Colon (tissue), 2 donors: Measurements from ENCODE around the gene RTBDN.
"Not testable (repeated sequence)": the region's sequence is repeated elsewhere in the genome, so short reads cannot be mapped to it uniquely, and the experiment has no call there.

Source experiments
- FAIRE-seq: peaks from 2 replicates; lab custom pipeline; 2012; peaks lifted over from hg19 to GRCh38; lab: Jason Lieb, UNC
- donor health status: control.
- donor health status: control.

RTBDN gene

DNA sequence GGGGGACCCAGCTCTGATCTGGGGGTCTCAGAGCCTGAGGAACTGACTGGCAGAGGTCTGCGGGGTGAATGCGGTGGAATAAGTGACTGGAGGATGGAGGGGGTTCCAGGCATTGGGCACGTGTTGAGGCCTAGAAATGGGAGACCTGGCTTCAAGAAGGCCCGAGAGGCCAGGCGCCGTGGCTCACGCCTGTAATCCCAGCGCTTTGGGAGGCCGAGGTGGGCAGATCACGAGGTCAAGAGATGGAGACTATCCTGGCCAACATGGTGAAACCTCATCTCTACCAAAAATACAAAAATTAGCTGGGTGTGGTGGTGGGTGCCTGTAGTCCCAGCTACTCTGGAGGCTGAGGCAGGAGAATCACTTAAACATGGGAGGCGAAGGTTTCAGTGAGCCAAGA lies 16.6 kb downstream of the RTBDN start:
- not testable (repeated sequence) for FAIRE-seq

DNA sequence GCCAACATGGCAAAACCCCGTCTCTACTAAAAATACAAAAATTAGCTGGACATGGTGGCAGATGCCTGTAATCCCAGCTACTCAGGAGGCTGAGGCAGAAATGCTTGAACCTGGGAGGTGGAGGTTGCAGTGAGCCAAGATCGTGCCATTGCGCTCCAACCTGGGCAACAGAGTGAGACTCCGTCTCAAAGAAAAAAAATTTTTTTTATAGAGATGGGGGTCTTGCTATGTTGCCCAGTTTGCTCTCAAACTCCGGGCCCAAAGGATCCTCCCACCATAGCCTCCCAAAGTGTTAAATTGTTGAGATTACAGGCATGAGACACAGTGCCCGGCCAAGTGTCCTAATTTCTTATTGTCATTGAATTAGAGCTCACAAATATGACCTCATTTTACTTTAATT lies 17.2 kb downstream of the RTBDN start:
- FAIRE-seq: not testable (repeated sequence)

GRCh38 chr19:12815088-12815487 lies 19.3 kb downstream of the RTBDN start:
- FAIRE-seq: no peak

DNA sequence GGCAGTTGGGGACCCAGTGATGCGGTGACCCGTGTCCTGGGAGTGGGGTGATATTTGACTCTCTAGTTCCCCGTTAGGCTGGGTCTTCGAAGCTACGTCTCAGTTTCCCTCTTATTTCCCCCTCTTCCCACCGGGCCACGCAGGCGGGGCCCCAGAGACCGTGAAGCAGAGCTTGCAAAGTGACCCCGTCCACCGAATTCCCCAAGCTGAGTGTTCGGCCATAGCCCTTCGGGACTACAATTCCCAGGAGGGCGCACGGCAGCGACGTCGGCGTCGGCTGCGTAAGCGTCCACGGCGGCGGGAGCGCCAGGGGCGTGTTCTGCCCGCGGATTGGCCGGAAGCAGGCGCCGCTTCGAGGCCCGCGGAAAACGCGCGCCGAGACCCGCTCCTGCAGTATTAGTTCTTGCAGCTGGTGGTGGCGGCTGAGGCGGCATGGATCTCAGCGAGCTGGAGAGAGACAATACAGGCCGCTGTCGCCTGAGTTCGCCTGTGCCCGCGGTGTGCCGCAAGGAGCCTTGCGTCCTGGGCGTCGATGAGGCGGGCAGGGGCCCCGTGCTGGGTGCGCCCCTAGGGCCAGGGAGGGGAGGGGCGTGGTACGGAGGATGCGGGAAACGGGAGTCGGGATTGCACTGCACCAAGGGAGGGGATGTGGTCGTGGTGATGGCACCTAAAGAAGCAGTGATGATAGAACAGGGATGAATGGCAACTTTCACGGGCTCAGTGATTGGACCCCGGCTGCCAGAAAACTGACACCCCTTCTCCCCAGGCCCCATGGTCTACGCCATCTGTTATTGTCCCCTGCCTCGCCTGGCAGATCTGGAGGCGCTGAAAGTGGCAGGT lies 27.9 kb downstream of the RTBDN start, which contains the start of gene RNASEH2A:
Gene RNASEH2A (plus strand): TSS at position 343 of the 840 bp plus-strand sequence. CDS start 90 bp downstream, at position 433.
- no peak for FAIRE-seq

GRCh38 chr19:12804051-12804450 lies 30.3 kb downstream of the RTBDN start:
- FAIRE-seq: no peak

- no peak for FAIRE-seq
These were observed 31.9 kb downstream of the RTBDN start for GRCh38 chr19:12802267-12803106.

DNA sequence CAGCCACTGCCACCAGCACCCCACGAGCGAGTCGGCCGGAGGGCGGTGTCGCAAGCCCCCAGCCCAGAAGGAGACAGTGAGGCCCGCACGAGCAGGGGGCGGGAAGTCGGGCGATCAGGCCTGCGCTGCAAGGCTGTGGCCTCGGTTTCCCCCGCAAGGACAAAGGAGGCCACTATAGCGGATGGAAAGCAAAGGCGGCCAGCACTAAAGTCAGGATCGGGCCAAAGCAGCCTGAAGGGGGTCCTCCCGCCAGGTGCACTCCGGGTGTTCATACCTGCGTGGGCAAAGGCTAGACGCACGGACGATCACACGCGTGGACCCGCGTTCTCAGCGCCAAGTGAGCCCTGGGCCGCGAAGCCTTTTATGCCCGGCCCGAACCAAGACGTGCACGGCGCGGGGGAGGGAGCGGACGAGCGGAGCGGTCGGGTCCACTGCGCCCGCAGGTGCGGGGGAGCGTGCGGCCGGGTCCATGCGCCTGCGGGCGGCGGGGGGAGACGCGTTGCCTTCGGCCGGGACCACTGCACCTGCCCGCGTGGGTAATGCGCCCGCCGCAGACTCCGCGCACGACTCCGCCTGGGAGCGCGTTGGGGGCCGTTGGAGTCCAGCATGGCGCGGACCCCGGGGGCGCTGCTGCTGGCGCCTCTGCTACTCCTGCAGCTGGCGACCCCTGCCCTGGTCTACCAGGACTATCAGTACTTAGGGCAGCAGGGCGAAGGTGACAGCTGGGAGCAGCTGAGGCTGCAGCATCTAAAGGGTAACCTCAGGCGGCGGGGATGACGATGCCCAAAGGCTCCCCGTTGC lies 32.7 kb downstream of the RTBDN start, which contains the start of the genes PRDX2 and THSD8:
Gene PRDX2 (minus strand): TSS at position 335 of the 801 bp plus-strand sequence. CDS start 539 bp downstream, outside the sequence.
Gene THSD8 (plus strand): TSS at position 604 of the 801 bp plus-strand sequence. CDS start 3 bp downstream, at position 607.
- FAIRE-seq: no peak

- FAIRE-seq: no peak
These were observed 33.4 kb downstream of the RTBDN start for GRCh38 chr19:12800923-12801465.

DNA sequence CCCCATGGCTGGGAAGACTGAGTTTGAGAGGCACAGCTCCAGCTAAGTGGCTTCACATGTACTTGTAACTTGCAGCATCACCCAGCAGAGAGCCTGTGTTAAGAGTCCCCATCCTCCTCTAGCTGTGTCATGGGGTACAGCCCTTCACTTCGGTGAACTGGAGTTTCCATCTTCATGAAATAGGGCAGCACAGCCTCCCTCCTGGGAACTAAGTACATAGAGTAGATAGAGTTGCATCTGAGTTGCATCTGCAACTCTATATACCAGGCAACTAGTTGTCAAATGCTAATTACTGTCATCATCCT lies 34.0 kb downstream of the RTBDN start:
- no peak for FAIRE-seq

- no peak for FAIRE-seq
These were observed 34.5 kb downstream of the RTBDN start for GRCh38 chr19:12799742-12800465.

DNA sequence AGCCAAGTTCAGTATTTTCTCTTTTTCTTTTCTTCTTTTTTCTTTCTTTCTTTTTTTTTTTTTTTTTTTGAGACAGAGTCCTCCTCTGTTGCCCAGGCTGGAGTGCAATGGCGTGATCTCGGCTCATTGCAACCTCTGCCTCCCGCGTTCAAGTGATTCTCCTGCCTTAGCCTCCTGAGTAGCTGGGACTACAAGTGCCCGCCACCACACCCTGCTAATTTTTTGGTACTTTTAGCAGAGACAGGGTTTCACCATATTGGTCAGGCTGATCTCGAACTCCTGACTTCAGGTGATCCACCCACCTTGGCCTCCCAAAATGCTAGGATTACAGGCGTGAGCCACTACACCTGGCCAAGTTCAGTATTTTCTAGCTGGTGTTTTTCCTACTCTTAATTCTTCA lies 36.8 kb downstream of the RTBDN start:
- not testable (repeated sequence) for FAIRE-seq

DNA sequence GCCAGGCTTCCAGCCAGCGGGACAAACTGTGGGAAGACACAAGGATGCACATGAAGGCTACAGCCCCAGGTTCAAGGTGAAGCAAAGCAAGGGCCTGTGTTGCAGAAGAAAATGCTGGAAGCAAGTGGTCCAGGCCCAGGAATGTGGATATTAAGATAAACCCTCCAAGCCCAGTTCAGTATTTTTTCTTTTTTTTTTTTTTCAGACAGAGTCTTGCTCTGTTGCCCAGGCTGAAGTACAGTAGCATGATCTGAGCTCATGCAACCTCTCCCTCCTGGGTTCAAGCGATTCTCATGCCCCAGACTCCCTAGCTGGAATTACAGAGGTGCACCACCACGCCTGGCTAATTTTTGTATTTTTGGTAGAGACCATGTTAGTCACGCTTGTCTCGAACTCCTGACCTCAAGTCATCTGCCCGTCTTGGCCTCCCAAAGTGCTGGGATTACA lies 37.2 kb downstream of the RTBDN start:
- no peak for FAIRE-seq

DNA sequence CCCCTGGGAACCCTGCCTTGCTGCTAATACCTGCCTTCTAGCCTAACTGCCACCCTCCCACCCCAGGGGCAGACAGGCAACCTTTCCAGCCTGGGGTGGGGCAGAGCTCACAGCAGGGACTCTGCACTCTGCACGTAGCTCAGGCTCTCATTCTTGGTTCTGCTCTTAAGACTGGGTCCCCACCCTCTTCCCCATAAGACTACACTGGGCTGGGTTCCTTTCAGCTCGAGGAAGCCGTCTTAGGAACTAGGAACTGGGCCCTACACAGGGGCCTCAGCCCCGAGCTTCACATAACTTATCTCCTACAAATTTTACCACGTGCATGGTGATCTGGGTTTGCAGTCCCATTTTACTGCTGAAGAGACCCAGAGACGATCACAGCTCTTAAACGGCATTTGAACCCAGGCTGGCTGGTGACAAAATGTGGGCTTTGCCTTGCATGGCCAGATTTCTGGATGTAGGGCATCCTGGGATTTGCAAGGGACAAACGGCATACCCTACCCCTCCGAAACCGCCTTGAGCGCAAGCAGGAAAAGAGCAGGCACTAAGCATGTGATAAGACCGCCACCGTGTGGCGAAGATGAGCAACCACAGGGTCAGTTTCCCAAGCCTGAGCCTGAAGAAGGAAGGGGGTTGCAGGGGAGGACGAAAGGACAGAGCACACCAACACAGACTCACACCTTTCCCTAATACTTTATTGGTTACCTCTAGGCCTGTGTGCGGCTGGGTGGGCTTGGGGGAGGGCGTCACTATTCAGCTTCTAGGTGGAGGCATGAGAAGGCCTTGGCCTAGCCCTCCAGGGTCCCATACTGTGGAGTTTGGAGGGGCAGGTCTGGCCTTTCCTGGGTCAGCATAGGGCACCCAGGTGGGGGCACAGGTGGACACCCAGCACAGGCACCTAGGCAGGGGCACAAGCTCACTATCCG lies 38.0 kb downstream of the RTBDN start:
- no peak for FAIRE-seq

GRCh38 chr19:12794971-12795381 lies 39.4 kb downstream of the RTBDN start:
- no peak for FAIRE-seq

GRCh38 chr19:12794196-12794941 lies 40.0 kb downstream of the RTBDN start:
- FAIRE-seq: no peak

- no peak for FAIRE-seq
These were observed 40.8 kb downstream of the RTBDN start for GRCh38 chr19:12793290-12794195.

DNA sequence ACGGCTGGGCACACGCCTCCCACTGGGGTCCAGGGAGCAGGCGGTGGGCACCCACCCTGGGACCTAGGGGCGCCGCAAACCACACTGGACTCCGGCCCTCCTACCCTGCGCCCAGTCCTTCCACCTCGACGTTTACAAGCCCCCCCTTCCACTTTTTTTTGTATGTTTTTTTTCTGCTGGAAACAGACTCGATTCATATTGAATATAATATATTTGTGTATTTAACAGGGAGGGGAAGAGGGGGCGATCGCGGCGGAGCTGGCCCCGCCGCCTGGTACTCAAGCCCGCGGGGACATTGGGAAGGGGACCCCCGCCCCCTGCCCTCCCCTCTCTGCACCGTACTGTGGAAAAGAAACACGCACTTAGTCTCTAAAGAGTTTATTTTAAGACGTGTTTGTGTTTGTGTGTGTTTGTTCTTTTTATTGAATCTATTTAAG lies 41.5 kb downstream of the RTBDN start:
- FAIRE-seq: no peak
